Tibial nerve (tissue), 4 donors: ENCODE measurements around the gene CD58. TPM values are rescaled to one million over a fixed set of nuclear protein-coding genes. Genes with fewer than 3 reads are reported as not detected.

Experiments used
- DNase-seq, 2 donors: peaks; one replicate each; pipeline ENCODE4 v3.0.0-alpha.2; 2019; ENCODE audit warnings: low spot score in 2 of 2
- H3K27ac ChIP-seq, 4 donors: fragments of 200-600 bp; sonication (generic) in 3 of 4; one replicate each; pipeline ENCODE4 v1.5.1; 2017 to 2019; ENCODE audit warnings: mild to moderate bottlenecking in 1 of 4
- H3K27me3 ChIP-seq, 2 donors: fragments of 200-600 bp; sonication (generic) in 1 of 2; one replicate each; pipeline versions ENCODE4 v1.5.1 to v1.6.0; 2017 to 2019
- H3K36me3 ChIP-seq, 3 donors: fragments of 200-600 bp; sonication (generic); one replicate each; pipeline ENCODE4 v1.5.1; 2018 to 2019
- H3K4me1 ChIP-seq, 4 donors: fragments of 200-600 bp; sonication (generic) in 3 of 4; one replicate each; pipeline ENCODE4 v1.5.1; 2017 to 2019
- H3K4me3 ChIP-seq, 4 donors: fragments of 200-600 bp; sonication (generic) in 3 of 4; one replicate each; pipeline ENCODE4 v1.5.1; 2017 to 2019; ENCODE audit warnings: mild to moderate bottlenecking in 1 of 4, moderate library complexity in 1 of 4
- H3K9me3 ChIP-seq, 4 donors: fragments of 200-600 bp; sonication (generic) in 3 of 4; one replicate each; pipeline ENCODE4 v1.5.1; 2017 to 2019
- EP300 ChIP-seq, 2 donors: sonication (generic); formaldehyde crosslinking; IDR thresholded peaks; one replicate each; pipeline ENCODE4 v1.6.1; 2017; ENCODE audit warnings: antibody characterized with exemption in 2 of 2, mild to moderate bottlenecking in 1 of 2
- POLR2A ChIP-seq, 2 donors: fragments of 450-650 bp; IDR thresholded peaks; one replicate each; pipeline ENCODE4 v1.6.1; 2017; ENCODE audit warnings: antibody characterized with exemption in 2 of 2, mild to moderate bottlenecking in 2 of 2, moderate library complexity in 2 of 2
- WGBS, 2 donors: methylation state at CpG; one replicate each; pipeline ENCODE4 v1.1.5; 2018; 5-methylcytosine and 5-hydroxymethylcytosine counted together
- total RNA-seq, 4 donors: library from RNA; depleted of rRNA; stranded (reverse); fragments of >200 nt; gene quantifications; one replicate each; pipeline ENCODE4 v1.1.0, GENCODE V29; 2016
- TF ChIP-seq, protein P1 (sequence below), 5 experiments: fragments of 200-600 bp in 3 of 5; fragments of 450-650 bp in 2 of 5; sonication (generic) in 3 of 5; IDR thresholded peaks; one replicate each; pipeline ENCODE4 v1.5.1; 2016 to 2019; ENCODE audit warnings: antibody characterized with exemption in 5 of 5, mild to moderate bottlenecking in 3 of 5, moderate library complexity in 2 of 5

The CD58 gene
- total RNA-seq, 4 donors from 2014 or later, result 15.9 to 36.0 (median 21.8) TPM

DNA sequence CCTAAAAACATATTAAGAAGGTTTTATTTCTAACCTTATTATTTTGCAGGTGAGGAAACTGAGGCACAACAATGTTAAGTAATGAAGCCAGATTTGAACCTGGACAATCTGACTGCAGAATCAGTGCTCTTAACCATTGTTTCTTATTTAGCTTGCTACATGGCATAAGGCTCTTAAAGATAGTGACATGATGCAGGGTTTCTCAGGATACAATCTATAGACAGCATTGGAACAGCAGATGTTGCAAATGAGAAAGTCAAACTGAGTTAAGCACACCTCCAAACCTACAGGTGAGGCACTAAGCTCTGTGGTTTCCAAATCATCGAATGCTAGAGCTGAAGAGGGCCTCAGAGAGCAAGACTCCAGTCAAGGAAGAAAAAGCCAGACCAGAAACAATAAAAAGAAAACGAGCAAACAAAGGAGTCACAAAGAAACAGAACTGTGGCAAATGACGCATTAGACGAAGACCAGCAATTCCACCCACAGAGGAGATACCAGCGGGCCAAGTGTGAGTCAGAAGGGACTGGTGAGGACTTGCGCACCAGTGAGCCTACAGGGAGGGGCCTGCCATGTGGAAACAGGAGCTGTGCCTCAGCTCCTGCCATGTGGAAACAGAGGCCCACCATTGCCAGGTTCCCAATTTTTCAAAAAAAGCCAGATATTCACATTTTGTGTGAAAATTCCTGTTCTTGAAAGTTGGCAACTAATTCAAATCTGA is 14.4 kb downstream of the CD58 start:
- DNase-seq, result no peak
- no peak overlapping the region for H3K4me3 ChIP-seq
- H3K9me3 ChIP-seq, result no peaks in the 10 kb centered on the region
- TF ChIP-seq EP300 (IDR thresholded peaks at IDR 0.05), result no peak
- TF ChIP-seq, protein P1, sequence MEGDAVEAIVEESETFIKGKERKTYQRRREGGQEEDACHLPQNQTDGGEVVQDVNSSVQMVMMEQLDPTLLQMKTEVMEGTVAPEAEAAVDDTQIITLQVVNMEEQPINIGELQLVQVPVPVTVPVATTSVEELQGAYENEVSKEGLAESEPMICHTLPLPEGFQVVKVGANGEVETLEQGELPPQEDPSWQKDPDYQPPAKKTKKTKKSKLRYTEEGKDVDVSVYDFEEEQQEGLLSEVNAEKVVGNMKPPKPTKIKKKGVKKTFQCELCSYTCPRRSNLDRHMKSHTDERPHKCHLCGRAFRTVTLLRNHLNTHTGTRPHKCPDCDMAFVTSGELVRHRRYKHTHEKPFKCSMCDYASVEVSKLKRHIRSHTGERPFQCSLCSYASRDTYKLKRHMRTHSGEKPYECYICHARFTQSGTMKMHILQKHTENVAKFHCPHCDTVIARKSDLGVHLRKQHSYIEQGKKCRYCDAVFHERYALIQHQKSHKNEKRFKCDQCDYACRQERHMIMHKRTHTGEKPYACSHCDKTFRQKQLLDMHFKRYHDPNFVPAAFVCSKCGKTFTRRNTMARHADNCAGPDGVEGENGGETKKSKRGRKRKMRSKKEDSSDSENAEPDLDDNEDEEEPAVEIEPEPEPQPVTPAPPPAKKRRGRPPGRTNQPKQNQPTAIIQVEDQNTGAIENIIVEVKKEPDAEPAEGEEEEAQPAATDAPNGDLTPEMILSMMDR (IDR thresholded peaks at IDR 0.05), result no peak
- no peak for TF ChIP-seq POLR2A (IDR thresholded peaks at IDR 0.05)
- 59 to 64% methylated on average over 6 of the region's 6 CpGs for WGBS, 2 donors
- peak overlapping the region in 1 of 4 donors; percentile 24 for H3K27ac ChIP-seq
- no peaks in the 10 kb centered on the region for H3K27me3 ChIP-seq
- no peaks in the 10 kb centered on the region for H3K36me3 ChIP-seq
- H3K4me1 ChIP-seq, result peaks cover 0 to 9% (median 4%) of the 10 kb centered on the region in 4 donors

DNA sequence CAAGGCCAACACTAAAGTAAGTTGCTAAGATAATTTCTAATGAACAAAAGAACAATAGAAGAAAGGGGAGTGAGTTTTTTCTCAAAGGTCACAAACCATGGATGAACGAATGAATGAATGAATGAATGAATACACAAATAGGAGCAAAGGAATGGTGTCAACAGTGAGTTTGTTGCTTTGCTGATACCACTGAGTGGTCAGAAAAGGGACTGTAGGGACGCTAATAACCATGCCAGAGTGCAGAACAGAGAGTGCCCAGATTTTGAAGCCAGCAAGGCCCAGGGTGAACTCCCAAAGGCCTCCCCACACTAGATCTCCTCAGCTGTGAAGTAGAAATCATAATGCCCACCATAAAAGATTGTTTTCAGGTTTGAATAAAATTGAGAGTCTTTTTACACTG is 15.9 kb downstream of the CD58 start:
- DNase-seq, result no peak
- no peak overlapping the region for H3K27ac ChIP-seq
- 62 to 70% methylated on average over 2 of the region's 2 CpGs for WGBS, 2 donors
- no peak overlapping the region for H3K4me3 ChIP-seq
- peaks cover 0 to 9% (median 4%) of the 10 kb centered on the region in 4 donors for H3K4me1 ChIP-seq
- H3K9me3 ChIP-seq, result no peaks in the 10 kb centered on the region
- no peaks in the 10 kb centered on the region for H3K27me3 ChIP-seq
- TF ChIP-seq, protein P1 (IDR thresholded peaks at IDR 0.05), result no peak
- TF ChIP-seq POLR2A (IDR thresholded peaks at IDR 0.05), result no peak
- TF ChIP-seq EP300 (IDR thresholded peaks at IDR 0.05), result no peak
- H3K36me3 ChIP-seq, result no peaks in the 10 kb centered on the region

DNA sequence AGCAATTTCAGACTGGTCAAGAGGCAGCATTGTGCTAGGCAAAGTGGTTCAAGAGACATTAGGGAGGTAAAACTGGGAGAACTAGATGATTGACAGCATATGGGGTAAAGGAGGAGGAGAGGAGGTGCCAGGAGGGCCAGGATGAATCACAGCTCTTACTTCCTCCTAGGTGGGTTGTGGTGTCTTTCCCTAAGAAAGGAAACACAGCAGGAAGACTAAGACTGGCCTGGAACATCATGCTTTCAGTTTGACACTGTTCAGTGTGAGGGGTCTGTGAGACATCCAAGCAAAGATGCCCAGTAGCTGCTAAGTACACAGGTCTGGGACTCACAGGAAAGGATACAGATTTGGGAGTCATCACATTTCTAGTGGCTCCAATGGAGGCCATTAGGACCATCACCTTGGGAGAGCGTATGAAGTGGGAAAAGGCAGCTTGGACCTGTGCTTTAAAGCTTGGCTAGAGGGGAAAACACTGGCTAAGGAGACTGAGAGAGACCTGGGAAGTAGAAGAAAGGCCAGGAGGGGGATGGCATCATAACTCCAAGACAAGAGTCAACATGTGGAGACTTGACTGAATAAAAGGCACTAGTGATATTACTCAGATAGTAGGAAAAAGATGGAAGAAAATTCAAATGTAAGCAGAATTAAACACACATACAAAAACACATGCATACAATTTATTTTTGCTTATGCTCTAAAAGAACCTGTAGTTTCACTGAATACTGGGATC is 17.3 kb downstream of the CD58 start:
- WGBS, 2 donors, result 95 to 100% methylated on average over 1 of the region's 1 CpG
- H3K4me3 ChIP-seq, result no peak overlapping the region
- peaks cover 0 to 9% (median 4%) of the 10 kb centered on the region in 4 donors for H3K4me1 ChIP-seq
- no peaks in the 10 kb centered on the region for H3K27me3 ChIP-seq
- TF ChIP-seq POLR2A (IDR thresholded peaks at IDR 0.05) (no peak), EP300 (IDR thresholded peaks at IDR 0.05) (no peak)
- TF ChIP-seq, protein P1 (IDR thresholded peaks at IDR 0.05), result no peak
- no peaks in the 10 kb centered on the region for H3K9me3 ChIP-seq
- H3K36me3 ChIP-seq, result no peaks in the 10 kb centered on the region
- no peak overlapping the region for H3K27ac ChIP-seq
- no peak for DNase-seq

DNA sequence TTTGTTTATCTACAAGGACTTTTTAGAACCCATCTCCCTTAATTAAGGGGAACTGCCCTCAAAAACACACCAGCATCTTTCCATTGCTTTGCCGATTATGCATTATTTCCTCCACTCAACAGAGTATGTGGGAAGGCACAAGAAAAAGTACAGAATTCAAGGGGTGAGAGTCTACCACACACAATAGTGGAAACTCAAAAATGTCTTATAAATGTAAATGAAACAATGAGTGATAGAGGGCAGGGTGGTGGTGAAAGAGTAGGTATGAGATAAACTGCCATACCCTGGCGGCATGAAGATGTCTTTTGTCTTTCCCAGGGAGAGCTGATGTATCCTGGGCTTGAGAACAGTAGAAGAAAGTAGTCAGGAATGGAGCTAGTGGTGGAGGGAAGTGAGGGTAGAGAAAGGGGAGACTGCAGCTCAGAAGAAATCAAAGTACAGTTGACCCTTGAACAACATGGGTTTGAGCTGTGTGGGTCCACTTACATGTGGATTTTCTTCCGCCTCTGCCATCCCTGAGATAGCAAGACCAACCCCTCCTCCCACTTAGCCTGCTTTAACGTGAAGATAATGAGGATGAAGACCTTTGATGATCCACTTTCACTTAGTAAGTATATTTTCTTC is 24.4 kb downstream of the CD58 start:
- no peak overlapping the region for H3K27ac ChIP-seq
- 92 to 93% methylated on average over 4 of the region's 4 CpGs for WGBS, 2 donors
- no peak for TF ChIP-seq EP300 (IDR thresholded peaks at IDR 0.05)
- TF ChIP-seq, protein P1 (IDR thresholded peaks at IDR 0.05), result no peak
- no peak for TF ChIP-seq POLR2A (IDR thresholded peaks at IDR 0.05)
- no peak overlapping the region for H3K4me3 ChIP-seq
- no peaks in the 10 kb centered on the region for H3K27me3 ChIP-seq
- H3K9me3 ChIP-seq, result no peaks in the 10 kb centered on the region
- H3K36me3 ChIP-seq, result peaks cover 3 to 39% (median 5%) of the 10 kb centered on the region in 3 donors
- DNase-seq, result no peak
- no peaks in the 10 kb centered on the region for H3K4me1 ChIP-seq

DNA sequence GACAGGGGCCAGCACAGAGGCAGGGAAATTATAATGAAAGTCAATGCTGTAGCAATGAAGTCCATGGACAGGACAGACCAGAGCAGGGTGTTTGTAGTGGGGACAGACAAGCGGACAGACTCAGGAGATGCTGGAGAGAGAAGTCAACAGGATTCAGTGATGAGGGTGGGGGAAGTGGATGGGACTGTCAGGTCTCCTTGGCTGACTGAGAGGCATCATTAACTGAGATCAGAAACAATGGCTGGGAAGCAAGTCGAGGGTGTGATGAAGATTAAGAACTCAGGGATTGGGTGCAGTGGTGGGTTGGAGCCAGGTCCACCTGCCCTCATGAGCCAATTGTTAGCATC is 25.5 kb downstream of the CD58 start:
- Histone ChIP-seq H3K27me3 (no peaks in the 10 kb centered on the region), H3K4me1 (no peaks in the 10 kb centered on the region), H3K36me3 (peaks cover 3 to 50% (median 5%) of the 10 kb centered on the region in 3 donors), H3K27ac (no peak overlapping the region), H3K9me3 (no peaks in the 10 kb centered on the region), H3K4me3 (no peak overlapping the region)
- WGBS, 2 donors, result 89 to 91% methylated on average over 2 of the region's 2 CpGs
- TF ChIP-seq POLR2A (IDR thresholded peaks at IDR 0.05) (no peak), EP300 (IDR thresholded peaks at IDR 0.05) (no peak)
- TF ChIP-seq, protein P1 (IDR thresholded peaks at IDR 0.05), result no peak
- DNase-seq, result no peak
